ENCODE measurements around the gene TTYH2. TPM values are rescaled to one million over a fixed set of nuclear protein-coding genes. Genes with fewer than 3 reads are reported as not detected.

Gene TTYH2
- total and polyA plus RNA-seq, 11 donors, result 10.3 to 34.6 (median 22.4) TPM

DNA sequence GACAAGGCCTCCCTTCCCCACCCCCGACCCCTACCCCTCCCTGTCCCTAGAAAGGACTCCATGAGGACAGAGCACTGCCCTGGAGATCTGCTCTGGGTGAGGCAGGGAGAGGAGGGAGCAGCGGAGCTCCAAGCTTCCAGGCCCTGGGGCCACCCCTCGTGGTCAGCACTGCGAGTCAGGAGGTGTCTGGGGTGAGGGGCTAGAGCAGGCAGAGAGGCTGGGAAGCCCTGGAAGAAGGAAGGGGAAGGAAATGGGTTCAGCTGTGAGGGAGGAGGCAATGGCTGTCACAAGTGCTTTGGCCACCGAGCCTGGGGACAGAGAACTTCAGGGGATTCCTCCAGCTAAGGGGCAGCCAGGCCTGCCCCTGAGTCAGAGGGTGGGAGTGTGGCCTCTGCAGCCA, 32.5 kb downstream of the TTYH2 start:
- no peaks in the 10 kb centered on the region for H3K27me3 ChIP-seq
- H3K27ac ChIP-seq, result peak overlapping the region in 1 of 12 donors; percentile 11
- H3K4me3 ChIP-seq, result no peak overlapping the region
- DNase-seq (no peak), ATAC-seq (no peak)
- H3K9me3 ChIP-seq, result no peaks in the 10 kb centered on the region
- H3K36me3 ChIP-seq, result peaks cover 0 to 16% (median 0%) of the 10 kb centered on the region in 9 donors
- peaks cover 0 to 42% (median 25%) of the 10 kb centered on the region in 12 donors for H3K4me1 ChIP-seq
- intact Hi-C loops (cut with DNase I), result no loop called here
- 77 to 88% (median 83%) methylated on average over 1 to 5 of the region's 5 CpGs for WGBS, 4 donors
- TF ChIP-seq, protein P1, sequence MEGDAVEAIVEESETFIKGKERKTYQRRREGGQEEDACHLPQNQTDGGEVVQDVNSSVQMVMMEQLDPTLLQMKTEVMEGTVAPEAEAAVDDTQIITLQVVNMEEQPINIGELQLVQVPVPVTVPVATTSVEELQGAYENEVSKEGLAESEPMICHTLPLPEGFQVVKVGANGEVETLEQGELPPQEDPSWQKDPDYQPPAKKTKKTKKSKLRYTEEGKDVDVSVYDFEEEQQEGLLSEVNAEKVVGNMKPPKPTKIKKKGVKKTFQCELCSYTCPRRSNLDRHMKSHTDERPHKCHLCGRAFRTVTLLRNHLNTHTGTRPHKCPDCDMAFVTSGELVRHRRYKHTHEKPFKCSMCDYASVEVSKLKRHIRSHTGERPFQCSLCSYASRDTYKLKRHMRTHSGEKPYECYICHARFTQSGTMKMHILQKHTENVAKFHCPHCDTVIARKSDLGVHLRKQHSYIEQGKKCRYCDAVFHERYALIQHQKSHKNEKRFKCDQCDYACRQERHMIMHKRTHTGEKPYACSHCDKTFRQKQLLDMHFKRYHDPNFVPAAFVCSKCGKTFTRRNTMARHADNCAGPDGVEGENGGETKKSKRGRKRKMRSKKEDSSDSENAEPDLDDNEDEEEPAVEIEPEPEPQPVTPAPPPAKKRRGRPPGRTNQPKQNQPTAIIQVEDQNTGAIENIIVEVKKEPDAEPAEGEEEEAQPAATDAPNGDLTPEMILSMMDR (IDR thresholded peaks at IDR 0.05), result no peak
- TF ChIP-seq POLR2A (IDR thresholded peaks at IDR 0.05), result no peak

DNA sequence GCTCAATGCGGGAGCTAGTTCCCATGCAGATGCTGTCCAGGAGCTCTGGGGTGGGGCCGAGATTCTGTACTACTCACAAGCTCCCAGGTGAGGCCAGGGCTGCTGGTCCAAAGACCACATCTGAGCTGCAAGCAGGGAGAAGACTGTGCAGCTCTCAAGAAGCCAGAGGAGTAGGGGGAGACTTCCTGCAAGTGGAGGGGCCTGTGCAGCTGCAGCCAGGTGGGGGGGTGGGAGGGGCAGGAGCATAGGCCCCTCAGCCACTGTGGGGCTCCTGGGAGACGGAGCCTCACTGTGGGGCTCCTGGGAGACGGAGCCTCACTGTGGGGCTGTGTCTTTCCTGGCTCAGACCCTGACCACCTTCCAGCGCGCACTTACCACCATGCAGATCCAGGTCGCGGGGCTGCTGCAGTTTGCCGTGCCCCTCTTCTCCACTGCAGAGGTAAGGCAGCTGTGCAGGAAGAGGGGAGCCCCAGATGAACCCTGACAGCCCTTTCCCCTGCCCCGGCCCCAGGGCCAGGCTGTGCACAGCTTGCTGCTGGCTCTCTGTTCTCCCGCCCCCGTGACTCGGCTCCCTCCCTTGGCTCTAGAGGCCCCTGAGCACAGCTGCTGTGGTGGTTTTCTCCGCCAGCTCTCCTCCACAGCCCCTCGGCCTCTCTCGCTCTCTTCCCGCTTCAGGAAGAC, 36.4 kb downstream of the TTYH2 start:
- H3K27me3 ChIP-seq, result no peaks in the 10 kb centered on the region
- WGBS, 4 donors, result 67 to 87% (median 77%) methylated on average over 14 to 17 of the region's 17 CpGs
- H3K4me1 ChIP-seq, result peaks cover 0 to 12% (median 0%) of the 10 kb centered on the region in 12 donors
- H3K4me3 ChIP-seq, result no peak overlapping the region
- H3K9me3 ChIP-seq, result no peaks in the 10 kb centered on the region
- H3K27ac ChIP-seq, result no peak overlapping the region
- peaks cover 0 to 38% (median 15%) of the 10 kb centered on the region in 9 donors for H3K36me3 ChIP-seq
- intact Hi-C loops (cut with DNase I), result no loop called here
- no peak for TF ChIP-seq POLR2A (IDR thresholded peaks at IDR 0.05)
- TF ChIP-seq, protein P1 (IDR thresholded peaks at IDR 0.05), result no peak
- ATAC-seq (peak in 2 of 4 donors; percentile 51 to 64), DNase-seq (peak in 2 of 5 donors; percentile 33 to 54)

DNA sequence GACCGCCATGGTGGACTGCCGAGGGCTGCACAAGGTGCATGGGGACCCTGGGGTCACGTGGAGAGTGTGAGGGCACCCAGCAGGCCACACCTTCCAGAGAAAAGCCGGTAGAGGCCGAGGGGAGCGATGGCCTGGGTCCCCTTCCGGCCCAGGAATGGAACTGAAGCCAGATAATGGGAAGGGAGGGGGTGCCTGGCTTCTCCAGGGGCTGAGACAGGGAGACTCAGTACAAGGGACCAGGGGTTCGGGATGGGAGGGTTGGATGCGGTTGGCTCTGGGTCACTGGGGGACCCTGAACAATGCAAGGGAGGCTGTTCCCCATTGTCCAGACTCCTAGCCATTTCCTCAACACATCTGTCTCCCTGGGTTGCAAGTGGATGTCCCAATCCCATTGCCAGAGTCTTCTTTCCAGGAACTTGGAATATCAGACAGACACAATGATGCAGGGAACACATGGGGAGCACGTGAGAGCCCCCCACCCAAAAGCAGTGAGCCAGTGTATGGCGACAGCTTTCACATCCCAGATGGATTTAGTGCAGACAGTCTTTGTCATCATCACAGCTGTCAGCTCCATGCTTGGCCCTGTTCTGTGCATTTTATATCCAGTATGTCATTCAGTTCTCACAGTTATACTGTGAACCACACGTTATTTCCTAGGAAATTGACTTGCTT, 37.1 kb downstream of the TTYH2 start:
- peaks cover 0 to 9% (median 0%) of the 10 kb centered on the region in 12 donors for H3K4me1 ChIP-seq
- peak overlapping the region in 1 of 12 donors; percentile 34 for H3K27ac ChIP-seq
- no peak for DNase-seq
- H3K9me3 ChIP-seq, result no peaks in the 10 kb centered on the region
- 65 to 80% (median 73%) methylated on average over 12 of the region's 12 CpGs for WGBS, 4 donors
- H3K4me3 ChIP-seq, result no peak overlapping the region
- H3K36me3 ChIP-seq, result peaks cover 0 to 43% (median 18%) of the 10 kb centered on the region in 9 donors
- TF ChIP-seq, protein P1 (IDR thresholded peaks at IDR 0.05), result no peak
- no peak for TF ChIP-seq POLR2A (IDR thresholded peaks at IDR 0.05)
- H3K27me3 ChIP-seq, result no peaks in the 10 kb centered on the region
- intact Hi-C loops (cut with DNase I), result no loop called here
- ATAC-seq, result peak in 1 of 4 donors; percentile 27

DNA sequence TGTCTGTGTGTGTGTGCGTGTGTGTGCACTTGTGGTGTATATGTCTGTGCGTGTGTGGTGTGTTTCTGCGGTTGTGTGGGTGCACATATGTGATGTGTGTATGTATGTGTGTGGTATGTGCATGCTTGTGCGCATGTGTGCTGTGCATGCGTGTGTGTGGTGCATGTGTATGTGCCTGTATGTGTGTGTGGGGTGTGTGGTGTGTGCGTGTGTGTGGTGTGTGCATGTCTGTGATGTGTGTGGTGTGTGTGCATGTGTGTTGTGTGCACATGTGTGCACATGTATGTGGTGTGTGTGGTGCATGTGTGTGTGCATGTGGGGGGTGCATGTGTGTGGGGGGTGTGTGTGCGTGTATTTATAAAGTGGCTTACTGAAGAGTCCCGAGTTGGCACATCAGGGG, 37.7 kb downstream of the TTYH2 start:
- H3K27me3 ChIP-seq, result no peaks in the 10 kb centered on the region
- no peak overlapping the region for H3K27ac ChIP-seq
- peaks cover 0 to 4% (median 0%) of the 10 kb centered on the region in 12 donors for H3K4me1 ChIP-seq
- intact Hi-C loops (cut with DNase I), result no loop called here
- H3K9me3 ChIP-seq, result no peaks in the 10 kb centered on the region
- TF ChIP-seq, protein P1 (IDR thresholded peaks at IDR 0.05), result no peak
- TF ChIP-seq POLR2A (IDR thresholded peaks at IDR 0.05), result no peak
- H3K4me3 ChIP-seq, result no peak overlapping the region
- no peak for ATAC-seq
- DNase-seq, result no peak
- 82 to 91% (median 87%) methylated on average over 8 of the region's 8 CpGs for WGBS, 4 donors
- H3K36me3 ChIP-seq, result peaks cover 0 to 43% (median 21%) of the 10 kb centered on the region in 9 donors
